HG03575 (cell line): ENCODE data around the gene CXCL6.

ENCODE experiments used
- ATAC-seq: cut with Tn5 transposase; IDR thresholded peaks from one replicate; pipeline ENCODE4 v1.9.1; 2021; ENCODE audit not compliant: unreplicated experiment, insufficient number of reproducible peaks, low FRiP score; ENCODE audit errors: extremely low read depth

The CXCL6 gene

DNA sequence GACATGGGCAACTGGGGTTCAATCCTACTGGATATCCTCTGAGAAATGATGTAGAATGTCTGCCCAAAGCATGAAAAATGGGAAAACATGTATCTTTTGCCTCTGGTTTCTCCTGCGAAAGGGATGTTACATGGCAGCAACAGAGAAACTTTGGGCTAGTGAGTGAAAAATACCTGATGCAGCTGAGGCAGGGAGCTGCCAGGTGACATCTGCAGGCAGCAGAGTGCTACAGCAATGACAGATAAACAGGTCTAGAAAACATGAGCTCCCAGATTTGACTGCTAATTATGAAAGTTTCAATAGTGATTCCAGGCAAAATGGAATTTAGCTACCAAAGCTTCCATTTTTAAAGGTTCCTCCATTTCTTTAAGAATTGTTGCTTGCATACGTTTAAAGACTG lies 27.9 kb downstream of the CXCL6 start:
- ATAC-seq: no peak

DNA sequence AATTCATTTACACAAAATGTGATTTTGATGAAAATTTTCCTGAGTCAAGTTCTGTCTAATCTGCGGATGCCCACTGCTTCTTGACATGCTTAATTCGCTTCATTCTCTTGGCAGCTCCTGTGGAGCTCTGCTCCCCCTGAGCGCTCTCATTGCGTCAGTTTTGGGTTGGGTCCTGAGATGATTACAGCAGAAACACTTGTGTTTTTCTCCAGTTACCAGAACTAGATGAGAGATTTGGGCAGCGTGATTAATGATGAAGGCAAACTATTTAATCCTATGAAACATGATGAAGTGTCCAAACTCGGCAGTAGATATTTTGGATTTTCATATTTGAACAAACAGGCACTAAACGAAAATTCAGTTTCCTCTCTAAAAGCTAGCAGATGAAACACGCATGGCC lies 28.5 kb downstream of the CXCL6 start:
- ATAC-seq: no peak

DNA sequence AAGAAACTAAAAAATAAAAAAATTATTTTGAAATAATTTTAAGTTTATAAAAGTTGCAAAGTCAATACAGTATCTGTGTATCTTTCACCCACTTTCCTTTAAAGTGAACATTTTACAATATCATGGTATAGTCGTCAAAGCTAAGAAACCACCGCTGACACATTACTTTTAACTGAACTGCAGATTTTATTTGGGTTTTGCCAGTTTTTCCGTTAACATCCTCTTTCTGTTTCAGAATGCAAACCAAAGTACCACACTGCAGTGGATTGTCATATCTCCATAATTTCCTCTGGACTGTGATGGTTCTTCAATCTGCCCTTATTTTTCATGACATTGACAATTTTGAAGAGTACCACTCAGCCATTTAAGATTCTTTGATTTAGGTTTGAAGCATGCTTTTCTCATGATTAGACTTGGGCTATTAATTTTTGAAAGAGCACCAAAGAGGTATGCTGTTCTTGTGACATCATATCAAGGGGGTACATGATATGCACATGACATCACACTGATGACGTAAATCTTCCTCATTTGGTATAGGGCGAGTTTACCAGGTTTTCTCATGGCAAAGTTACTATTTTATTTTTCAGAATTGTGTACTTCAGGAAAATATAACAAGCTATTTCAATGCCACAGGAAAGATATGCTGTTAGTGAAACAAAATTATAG lies 29.1 kb downstream of the CXCL6 start:
- ATAC-seq: no peak

DNA sequence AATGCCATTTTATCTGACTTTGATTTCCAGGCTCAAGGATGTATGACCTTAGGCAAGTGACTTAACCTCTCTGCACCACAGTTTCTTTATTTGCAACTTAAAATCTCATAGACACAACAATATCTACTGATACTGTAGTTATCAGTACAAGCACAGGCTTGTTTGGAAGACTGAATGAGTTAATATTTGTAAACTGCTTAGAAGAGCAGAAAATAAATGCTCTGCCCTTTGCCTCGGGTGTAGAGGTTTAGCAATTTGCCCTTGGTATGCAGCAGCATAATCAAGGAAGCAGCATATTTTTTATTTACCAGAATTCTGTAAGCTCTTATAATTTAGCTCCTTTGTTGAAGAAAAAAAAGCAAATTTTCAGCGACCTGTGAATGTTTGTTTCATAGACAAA lies 29.8 kb downstream of the CXCL6 start:
- ATAC-seq: no peak

DNA sequence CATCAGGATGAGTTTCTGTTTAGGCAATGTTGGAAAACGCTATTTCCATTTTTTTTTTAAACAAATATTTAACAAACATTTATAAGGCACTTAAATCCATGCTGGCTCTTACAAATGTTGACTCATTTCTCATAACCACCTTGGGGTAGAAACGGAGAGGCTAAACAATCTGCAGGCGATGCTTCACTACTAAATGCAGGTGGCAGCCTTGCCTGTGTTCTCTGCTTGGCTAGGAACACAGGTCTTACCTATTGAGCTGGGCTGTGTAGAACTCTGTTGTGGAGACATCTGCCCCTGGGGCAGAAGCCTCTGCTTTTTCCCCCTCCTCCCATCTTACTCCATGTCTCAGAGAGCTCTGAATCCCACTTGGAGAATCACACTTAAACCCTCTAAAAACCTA lies 31.3 kb downstream of the CXCL6 start:
- ATAC-seq: no peak

DNA sequence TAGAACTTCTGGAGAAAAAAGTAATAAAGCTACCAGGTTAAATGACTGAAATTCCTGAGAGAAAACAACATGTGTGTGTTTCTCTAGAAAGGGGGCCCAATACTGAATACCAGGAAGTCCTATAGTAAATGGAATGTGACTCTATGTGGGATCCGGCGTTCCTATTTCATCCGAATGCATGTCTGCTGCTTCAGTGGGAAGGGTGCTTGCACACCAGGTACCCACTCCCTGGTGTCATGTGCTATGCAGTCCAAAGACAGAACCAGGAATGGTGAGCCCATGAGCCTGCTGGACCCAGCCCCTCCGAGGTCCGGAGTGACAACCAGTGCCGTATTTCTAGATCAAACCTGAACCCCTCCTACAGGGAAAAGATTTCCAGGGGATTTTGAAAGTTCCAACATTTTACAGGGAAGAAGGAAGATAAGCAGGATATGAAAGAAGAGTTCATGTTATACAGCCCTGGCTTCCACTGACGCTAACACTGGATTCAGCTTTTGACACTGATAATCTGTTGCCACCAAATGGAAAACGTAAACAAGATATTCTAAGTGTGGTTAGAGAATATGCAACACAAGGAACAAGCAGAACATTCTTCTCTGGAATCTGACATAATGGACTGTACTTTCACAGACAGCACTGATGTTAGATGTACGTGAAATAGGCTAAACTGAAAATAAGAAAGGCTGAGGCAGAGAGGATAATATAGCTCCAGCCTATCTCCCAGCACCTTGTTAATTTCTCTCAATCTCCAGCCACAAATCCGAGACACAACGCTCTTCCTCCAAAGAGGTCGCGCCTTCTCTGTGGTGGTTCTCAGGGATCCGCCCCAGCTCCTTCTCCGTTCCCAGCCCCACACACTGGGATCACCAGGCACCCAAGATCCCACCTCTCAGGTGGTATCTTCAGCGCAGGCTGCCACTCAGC lies 32.0 kb downstream of the CXCL6 start:
- ATAC-seq: no peak

DNA sequence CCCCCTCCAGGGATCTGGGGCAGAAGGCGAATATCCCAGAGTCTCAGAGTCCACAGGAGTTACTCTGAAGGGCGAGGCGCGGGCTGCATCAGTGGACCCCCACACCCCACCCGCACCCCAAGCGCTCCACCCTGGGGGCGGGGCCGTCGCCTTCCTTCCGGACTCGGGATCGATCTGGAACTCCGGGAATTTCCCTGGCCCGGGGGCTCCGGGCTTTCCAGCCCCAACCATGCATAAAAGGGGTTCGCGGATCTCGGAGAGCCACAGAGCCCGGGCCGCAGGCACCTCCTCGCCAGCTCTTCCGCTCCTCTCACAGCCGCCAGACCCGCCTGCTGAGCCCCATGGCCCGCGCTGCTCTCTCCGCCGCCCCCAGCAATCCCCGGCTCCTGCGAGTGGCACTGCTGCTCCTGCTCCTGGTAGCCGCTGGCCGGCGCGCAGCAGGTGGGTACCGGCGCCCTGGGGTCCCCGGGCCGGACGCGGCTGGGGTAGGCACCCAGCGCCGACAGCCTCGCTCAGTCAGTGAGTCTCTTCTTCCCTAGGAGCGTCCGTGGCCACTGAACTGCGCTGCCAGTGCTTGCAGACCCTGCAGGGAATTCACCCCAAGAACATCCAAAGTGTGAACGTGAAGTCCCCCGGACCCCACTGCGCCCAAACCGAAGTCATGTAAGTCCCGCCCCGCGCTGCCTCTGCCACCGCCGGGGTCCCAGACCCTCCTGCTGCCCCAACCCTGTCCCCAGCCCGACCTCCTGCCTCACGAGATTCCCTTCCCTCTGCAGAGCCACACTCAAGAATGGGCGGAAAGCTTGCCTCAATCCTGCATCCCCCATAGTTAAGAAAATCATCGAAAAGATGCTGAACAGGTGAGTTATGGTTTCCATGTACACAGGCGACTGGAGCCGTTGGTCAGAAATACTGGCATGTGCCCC lies 32.9 kb downstream of the CXCL6 start, which contains the start of gene CXCL1:
TSS of gene CXCL1 (plus strand) at position 264 of the 926 bp plus-strand sequence. CDS start at position 342, 78 bp downstream.
- no peak for ATAC-seq

DNA sequence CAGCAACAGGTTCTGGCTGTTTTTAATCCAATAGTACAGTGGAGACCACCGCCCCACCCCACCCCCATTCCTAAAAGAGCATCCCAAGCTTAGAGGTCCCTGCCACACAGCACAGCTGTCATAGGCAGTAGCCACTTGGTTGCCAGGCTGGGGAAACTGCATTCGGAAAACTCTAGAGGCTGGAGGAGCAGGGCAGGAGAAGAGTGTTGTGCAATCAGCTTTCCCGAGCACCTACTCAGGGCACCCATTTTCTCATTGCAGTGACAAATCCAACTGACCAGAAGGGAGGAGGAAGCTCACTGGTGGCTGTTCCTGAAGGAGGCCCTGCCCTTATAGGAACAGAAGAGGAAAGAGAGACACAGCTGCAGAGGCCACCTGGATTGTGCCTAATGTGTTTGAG lies 33.8 kb downstream of the CXCL6 start:
- no peak for ATAC-seq

DNA sequence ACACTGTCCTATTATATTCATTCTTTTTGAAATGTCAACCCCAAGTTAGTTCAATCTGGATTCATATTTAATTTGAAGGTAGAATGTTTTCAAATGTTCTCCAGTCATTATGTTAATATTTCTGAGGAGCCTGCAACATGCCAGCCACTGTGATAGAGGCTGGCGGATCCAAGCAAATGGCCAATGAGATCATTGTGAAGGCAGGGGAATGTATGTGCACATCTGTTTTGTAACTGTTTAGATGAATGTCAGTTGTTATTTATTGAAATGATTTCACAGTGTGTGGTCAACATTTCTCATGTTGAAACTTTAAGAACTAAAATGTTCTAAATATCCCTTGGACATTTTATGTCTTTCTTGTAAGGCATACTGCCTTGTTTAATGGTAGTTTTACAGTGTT lies 34.3 kb downstream of the CXCL6 start:
- no peak for ATAC-seq

DNA sequence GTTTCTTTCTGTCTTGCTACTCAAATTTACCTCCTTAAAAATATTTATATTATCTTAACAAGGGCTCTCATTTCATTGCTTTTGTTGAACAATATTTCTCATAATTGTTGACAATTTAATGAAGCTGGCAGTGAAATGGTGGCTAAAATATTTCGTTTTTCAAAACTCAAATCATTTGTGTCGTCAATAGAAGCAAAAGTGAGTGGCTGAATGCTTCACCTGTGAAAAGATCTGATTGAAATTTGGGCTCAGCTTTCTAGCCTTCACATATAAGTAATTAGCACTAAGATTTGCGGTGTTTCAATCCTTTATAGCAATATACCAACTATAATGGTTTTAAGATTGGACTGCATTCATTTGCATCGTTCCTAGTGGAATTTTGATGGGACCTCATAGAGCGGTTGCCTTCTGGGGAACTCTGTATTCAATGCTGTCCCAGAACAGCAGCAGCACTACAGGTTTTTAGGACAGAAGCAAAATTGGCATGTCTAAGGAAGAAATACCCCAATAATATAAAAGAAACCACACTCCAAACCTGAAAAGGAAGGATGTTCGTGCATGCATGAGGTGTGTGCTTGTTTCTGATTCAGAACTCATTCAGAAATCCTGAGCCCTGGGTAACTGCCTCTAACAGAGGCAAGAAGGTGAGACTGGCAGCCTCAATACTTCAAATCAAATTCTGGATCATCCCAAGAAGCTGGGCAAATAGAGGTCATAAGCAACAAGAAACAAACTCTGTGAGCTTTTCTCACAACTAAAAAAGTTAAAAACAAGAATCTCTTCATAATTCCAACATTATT lies 35.2 kb downstream of the CXCL6 start:
- ATAC-seq: no peak

DNA sequence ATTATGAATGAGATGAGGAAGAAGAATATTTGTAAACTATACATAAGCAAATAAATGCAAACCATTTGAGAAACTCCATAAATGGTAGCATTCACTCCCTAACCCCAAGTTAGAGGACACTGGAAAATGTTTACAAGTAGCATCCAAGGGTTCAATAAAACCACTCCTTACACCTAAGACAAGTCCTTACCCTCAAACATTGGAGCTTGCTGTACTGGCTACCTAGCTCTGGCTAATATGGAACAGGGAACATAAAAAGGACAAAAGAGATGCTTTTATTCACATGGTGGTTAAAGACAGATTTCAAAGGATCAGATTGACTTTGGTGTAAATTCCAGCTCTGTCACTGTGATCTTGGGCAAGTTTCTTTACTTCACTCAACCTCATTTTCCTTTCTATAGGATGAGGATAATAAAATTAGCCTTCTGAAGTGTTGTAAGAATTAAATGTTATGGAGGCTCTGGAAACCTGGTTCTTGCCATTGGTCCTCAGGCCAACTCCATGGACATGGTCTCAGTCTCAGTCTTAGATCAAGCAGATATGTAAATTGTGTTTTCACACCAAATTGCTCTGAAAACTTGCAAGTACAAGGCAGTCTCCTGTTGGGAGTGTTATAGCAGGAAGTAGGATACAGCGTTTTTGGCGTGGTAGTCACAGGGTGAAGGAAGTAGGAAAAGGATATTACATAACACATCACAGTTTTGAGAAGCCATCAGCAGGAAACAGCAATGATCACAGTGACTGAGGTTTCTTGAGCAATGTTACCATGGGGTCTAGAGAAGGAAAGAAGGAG lies 36.0 kb downstream of the CXCL6 start:
- ATAC-seq: no peak

DNA sequence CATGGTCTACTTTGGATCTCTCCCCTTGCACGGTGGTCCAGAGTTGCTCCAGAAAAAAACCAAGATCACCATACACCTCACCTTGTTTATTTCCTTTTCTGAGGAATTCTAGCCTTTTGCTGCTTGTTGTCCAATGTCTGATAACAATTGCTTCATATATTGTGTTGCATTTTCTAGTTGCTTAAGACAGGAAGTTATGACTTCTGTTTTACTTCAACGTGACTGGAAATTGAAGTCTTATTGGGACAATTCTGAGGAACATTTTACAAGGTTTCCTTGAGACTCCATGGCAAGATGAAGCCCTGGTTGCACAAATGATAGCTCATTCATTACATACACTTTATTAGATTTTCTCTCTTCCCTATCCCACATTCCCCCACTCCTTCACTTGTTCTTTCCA lies 37.9 kb downstream of the CXCL6 start:
- no peak for ATAC-seq

DNA sequence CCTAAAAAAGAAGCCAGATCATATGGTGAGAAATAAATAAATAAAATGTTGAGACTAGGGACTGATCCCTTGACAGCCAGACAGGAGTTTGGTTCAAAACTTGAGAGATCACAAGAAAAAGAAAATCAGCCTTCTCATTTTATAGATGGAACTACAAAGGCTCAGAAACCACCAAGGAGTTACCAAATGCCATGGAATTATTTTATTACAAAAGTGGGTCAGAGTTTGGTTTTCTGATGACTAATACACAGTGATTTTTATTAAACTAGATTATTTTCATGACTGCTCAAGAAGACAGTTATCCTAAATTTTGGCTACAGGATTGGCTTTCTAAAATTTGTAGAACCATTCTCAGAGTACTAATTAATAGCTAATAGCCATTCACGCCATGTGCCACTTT lies 38.9 kb downstream of the CXCL6 start:
- ATAC-seq: no peak

DNA sequence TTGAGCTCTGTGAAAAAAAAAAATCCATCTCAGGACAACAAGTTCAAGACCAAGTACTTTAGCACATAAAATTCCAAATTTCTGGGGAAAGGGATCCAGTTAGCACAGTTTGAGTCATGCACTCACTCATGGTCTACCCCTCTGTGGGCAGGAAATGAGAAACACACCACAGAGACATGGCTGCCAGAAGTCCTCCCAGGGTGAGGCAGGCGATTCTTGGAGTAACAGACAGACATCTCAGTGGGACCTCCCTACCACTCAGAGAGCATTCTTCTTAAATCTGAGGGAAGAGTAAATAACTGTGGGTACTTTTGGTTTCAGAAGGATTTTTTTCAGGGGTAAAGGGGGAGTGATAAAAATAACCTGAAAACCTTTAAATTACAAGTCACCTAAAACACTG lies 46.8 kb downstream of the CXCL6 start:
- ATAC-seq: no peak

DNA sequence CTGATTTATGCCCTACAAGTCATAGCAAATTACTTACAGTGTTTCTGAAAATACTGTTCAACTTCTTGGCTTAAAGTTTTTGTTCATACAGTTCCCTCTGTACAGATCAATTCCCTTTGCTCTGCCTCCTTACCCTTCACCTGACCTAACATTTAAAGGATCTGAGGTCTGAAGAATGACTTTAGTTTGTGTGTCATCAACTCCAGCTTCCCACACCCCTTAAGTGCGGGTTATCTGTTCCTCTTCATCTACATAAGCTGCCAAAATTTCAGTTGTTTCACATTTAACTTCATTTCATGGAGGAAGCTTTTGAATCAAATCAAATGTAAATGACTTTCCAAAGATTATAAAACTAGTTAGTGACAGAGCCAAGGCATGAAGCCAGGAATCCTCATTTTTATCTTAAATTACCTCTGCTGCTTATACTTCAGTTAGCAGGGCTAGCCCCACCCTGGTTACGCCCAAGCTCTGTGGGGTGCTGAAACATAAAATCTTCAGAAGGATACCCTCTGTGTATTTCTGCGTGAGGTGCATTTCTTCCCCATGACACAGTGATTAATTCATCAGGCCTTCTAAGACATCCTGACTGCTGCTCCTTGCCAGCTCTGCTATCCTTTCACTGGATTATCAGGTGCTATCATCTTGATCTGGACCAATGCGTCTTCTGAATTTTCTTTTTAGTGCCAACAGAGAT lies 49.2 kb downstream of the CXCL6 start:
- ATAC-seq: no peak
